ENCODE measurements around the gene RAPSN.

Gene RAPSN

DNA sequence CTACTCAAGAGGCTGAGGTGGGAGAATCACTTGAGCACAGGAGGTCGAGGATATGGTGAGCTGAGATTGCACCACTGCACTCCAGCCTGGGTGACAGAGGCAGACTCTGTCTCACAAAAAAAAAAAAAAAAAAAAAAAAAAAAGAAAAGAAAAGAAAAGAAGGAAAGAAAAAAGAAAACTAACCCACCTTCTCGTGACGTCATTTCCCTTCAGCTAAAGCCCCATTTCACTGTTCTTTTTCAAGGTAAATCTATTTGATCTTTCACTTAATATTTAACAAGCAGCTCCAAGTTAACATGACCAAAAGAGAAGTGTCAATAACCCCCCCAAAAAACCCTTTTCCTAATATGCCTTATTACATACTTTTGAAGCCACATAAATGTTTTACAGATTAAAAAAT is 5.1 kb downstream of the RAPSN start:
- TF ChIP-seq, protein P1, sequence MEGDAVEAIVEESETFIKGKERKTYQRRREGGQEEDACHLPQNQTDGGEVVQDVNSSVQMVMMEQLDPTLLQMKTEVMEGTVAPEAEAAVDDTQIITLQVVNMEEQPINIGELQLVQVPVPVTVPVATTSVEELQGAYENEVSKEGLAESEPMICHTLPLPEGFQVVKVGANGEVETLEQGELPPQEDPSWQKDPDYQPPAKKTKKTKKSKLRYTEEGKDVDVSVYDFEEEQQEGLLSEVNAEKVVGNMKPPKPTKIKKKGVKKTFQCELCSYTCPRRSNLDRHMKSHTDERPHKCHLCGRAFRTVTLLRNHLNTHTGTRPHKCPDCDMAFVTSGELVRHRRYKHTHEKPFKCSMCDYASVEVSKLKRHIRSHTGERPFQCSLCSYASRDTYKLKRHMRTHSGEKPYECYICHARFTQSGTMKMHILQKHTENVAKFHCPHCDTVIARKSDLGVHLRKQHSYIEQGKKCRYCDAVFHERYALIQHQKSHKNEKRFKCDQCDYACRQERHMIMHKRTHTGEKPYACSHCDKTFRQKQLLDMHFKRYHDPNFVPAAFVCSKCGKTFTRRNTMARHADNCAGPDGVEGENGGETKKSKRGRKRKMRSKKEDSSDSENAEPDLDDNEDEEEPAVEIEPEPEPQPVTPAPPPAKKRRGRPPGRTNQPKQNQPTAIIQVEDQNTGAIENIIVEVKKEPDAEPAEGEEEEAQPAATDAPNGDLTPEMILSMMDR (IDR thresholded peaks at IDR 0.05; ENCODE audit: low read depth, low read length, missing control alignments), result no peak
- DNase-seq (ENCODE audit: low read depth), result no peak
- H3K4me3 ChIP-seq (ENCODE audit: low read depth, low read length), result no peak overlapping the region

- no peak for DNase-seq (ENCODE audit: low read depth)
- TF ChIP-seq, protein P1 (IDR thresholded peaks at IDR 0.05; ENCODE audit: low read depth, low read length, missing control alignments), result peak; percentile 6
- H3K4me3 ChIP-seq (ENCODE audit: low read depth, low read length), result no peak overlapping the region
These were observed 5.8 kb downstream of the RAPSN start for GRCh38 chr11:47443028-47443700.

DNA sequence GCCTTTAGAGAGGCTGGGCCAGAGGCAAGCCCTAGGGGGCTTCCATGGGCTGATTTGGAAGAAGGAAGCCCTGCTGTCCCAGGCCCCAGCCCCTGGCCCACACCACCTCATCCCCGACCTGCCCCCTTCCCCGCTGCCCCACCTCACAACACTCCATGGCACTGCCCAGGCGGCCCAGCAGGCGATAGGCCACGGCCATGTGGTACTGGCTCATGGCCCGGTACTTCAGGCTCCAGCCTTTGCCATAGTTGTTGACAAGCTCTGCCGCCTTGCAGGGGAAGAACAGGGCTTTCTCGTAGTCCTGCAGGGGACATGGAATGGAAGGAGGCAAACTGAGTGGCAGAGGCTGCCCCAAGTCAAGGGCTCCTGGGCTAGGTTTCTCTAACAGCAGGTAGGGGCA is 6.4 kb downstream of the RAPSN start:
- TF ChIP-seq, protein P1 (IDR thresholded peaks at IDR 0.05; ENCODE audit: low read depth, low read length, missing control alignments), result no peak
- H3K4me3 ChIP-seq (ENCODE audit: low read depth, low read length), result no peak overlapping the region
- DNase-seq (ENCODE audit: low read depth), result no peak

- TF ChIP-seq, protein P1 (IDR thresholded peaks at IDR 0.05; ENCODE audit: low read depth, low read length, missing control alignments), result no peak
- H3K4me3 ChIP-seq (ENCODE audit: low read depth, low read length), result no peak overlapping the region
- DNase-seq (ENCODE audit: low read depth), result no peak
These were observed 7.5 kb downstream of the RAPSN start for GRCh38 chr11:47441421-47441820.

DNA sequence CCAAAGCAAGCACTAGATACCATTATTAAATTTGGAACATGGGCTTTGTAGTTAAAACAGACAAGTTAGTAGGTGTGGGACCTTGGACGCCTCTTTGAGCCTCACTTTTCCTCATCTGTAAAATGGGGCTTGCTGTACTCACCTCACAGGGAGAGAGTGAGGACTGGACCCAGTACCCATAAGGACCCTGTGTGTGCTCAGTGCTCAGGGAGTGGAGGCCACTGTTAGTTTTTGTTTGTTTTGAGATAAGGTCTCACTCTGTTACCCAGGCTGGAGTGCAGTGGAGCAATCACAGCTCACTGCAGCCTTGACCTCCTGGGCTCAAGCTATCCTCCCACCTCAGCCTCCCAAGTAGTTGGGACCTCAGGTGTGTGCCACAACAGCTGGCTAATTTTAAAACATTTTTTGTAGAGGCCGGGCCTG is 8.9 kb downstream of the RAPSN start:
- H3K4me3 ChIP-seq (ENCODE audit: low read depth, low read length), result no peak overlapping the region
- DNase-seq (ENCODE audit: low read depth), result no peak
- TF ChIP-seq, protein P1 (IDR thresholded peaks at IDR 0.05; ENCODE audit: low read depth, low read length, missing control alignments), result no peak

GRCh38 chr11:47438721-47439120 is 10.2 kb downstream of the RAPSN start:
- no peak for DNase-seq (ENCODE audit: low read depth)
- TF ChIP-seq, protein P1 (IDR thresholded peaks at IDR 0.05; ENCODE audit: low read depth, low read length, missing control alignments), result no peak
- H3K4me3 ChIP-seq (ENCODE audit: low read depth, low read length), result no peak overlapping the region
